CD4-positive, alpha-beta T cell (primary cell): ENCODE measurements around the gene FARP1. TPM values are rescaled to one million over a fixed set of nuclear protein-coding genes. Genes with fewer than 3 reads are reported as not detected.

ENCODE experiments used
- ATAC-seq: fragments of 200-7000 bp; cut with Tn5 transposase; one replicate; pipeline ENCODE4 v1.10.0; 2022; ENCODE audit warnings: mild to moderate bottlenecking; ENCODE audit not compliant: poor library complexity
- CTCF ChIA-PET: fragments of 350-600 bp; sonication (Branson Sonifier 250); formaldehyde crosslinking; loops from one replicate; lab custom pipeline; 2021; ENCODE audit warnings: antibody characterized with exemption, inconsistent platforms; lab: Charles Lee
- POLR2A ChIA-PET: fragments of 350-600 bp; sonication (Branson Sonifier 250); formaldehyde crosslinking; loops from one replicate; lab custom pipeline; 2021; ENCODE audit warnings: antibody characterized with exemption, inconsistent platforms; lab: Charles Lee
- DNase-seq, 14 experiments: peaks; one replicate each; pipeline ENCODE4 v3.0.0-alpha.2; 2013 to 2020; ENCODE audit warnings: mixed read lengths in 2 of 14
- H3K27ac ChIP-seq, 2 donors: one replicate each; pipeline versions ENCODE4 v1.5.1 to v1.7.0; 2013; ENCODE audit warnings: low read length in 2 of 2, low read depth in 1 of 2, mild to moderate bottlenecking in 1 of 2
- H3K27me3 ChIP-seq, 2 experiments: 1 replicate in 1 of 2; 2 replicates in 1 of 2; pipeline versions ENCODE4 v1.6.1 to v1.7.0; 2013; ENCODE audit warnings: low read length in 2 of 2, control low read depth in 1 of 2, mild to moderate bottlenecking in 1 of 2, moderate library complexity in 1 of 2; ENCODE audit not compliant: insufficient read depth in 2 of 2, control insufficient read depth in 1 of 2
- H3K36me3 ChIP-seq: one replicate; pipeline ENCODE4 v1.6.1; 2013; ENCODE audit warnings: low read length, control low read depth; ENCODE audit not compliant: insufficient read depth
- H3K4me1 ChIP-seq: one replicate; pipeline ENCODE4 v1.6.1; 2013; ENCODE audit warnings: low read length, control low read depth; ENCODE audit not compliant: insufficient read depth
- H3K4me3 ChIP-seq: one replicate; pipeline ENCODE4 v1.5.1; 2013; ENCODE audit warnings: mild to moderate bottlenecking, low read length, moderate library complexity
- H3K9me3 ChIP-seq, 2 experiments: 1 replicate in 1 of 2; 2 replicates in 1 of 2; pipeline versions ENCODE4 v1.6.1 to v1.7.0; 2013; ENCODE audit warnings: low read length in 2 of 2, mild to moderate bottlenecking in 2 of 2, control low read depth in 1 of 2, moderate library complexity in 1 of 2; ENCODE audit not compliant: control insufficient read depth in 1 of 2, insufficient read depth in 1 of 2
- H3K27ac Mint-ChIP-seq: one replicate; pipeline ENCODE4 v1.8.0; 2020; ENCODE audit warnings: mixed read lengths
- H3K27me3 Mint-ChIP-seq: one replicate; pipeline ENCODE4 v1.8.0; 2021; ENCODE audit warnings: mixed read lengths
- H3K36me3 Mint-ChIP-seq: one replicate; pipeline ENCODE4 v1.8.0; 2021; ENCODE audit warnings: low read depth, mixed read lengths
- H3K4me1 Mint-ChIP-seq: one replicate; pipeline ENCODE4 v1.8.0; 2021; ENCODE audit warnings: low read depth, mixed read lengths
- H3K4me3 Mint-ChIP-seq: one replicate; pipeline ENCODE4 v1.8.0; 2020; ENCODE audit warnings: mild to moderate bottlenecking, mixed read lengths
- H3K9me3 Mint-ChIP-seq: one replicate; pipeline ENCODE4 v1.8.0; 2020; ENCODE audit warnings: mixed read lengths
- CTCF ChIP-seq: fragments of 200-600 bp; IDR thresholded peaks from one replicate; pipeline ENCODE4 v1.8.0; 2022; ENCODE audit warnings: antibody characterized with exemption, mild to moderate bottlenecking
- intact Hi-C, 2 experiments: fragments of 100-400 bp; cut with DNase I in 1 of 2; cut with micrococcal nuclease in 1 of 2; formaldehyde crosslinking; loops; one replicate each; pipeline versions ENCODE4 v1.15.1 to v1.9.0; 2023 to 2025; cut with DNase I, micrococcal nuclease
- total RNA-seq, 174 experiments: library from RNA in 2 of 174; stranded (reverse) in 2 of 174; gene quantifications; one replicate each; pipeline ENCODE4 v1.2.3 and lab custom pipeline; 2021 to 2026

Gene FARP1
- total RNA-seq, 2 experiments from 2014 or later: 0.30 TPM; not detected in 1

- no peak overlapping the region for H3K27ac ChIP-seq
- DNase-seq (no peak), ATAC-seq (no peak)
- H3K27me3 ChIP-seq: no peaks in the 10 kb centered on the region
- peaks cover 87% of the 10 kb centered on the region for H3K36me3 Mint-ChIP-seq
- H3K4me1 Mint-ChIP-seq: peaks cover 34% of the 10 kb centered on the region
- peaks cover 69% of the 10 kb centered on the region for H3K36me3 ChIP-seq
- ChIA-PET CTCF (interaction anchor here (0.8 to 1.8 kb wide), 2 partner anchors 15 to 388 kb away, joined by 3 to 4 read pairs; no protein-coding TSS in a partner anchor), POLR2A (interaction anchor here (1.2 kb wide), 1 partner anchor 202 kb away, joined by 3 read pairs; no protein-coding TSS in a partner anchor)
- H3K4me3 Mint-ChIP-seq: no peak overlapping the region
- no peaks in the 10 kb centered on the region for H3K27me3 Mint-ChIP-seq
- H3K27ac Mint-ChIP-seq: peak overlapping the region; percentile 77
- intact Hi-C loops: no loop called here
- no peaks in the 10 kb centered on the region for H3K9me3 ChIP-seq
- H3K4me3 ChIP-seq: no peak overlapping the region
- no peaks in the 10 kb centered on the region for H3K9me3 Mint-ChIP-seq
- peaks cover 13% of the 10 kb centered on the region for H3K4me1 ChIP-seq
- TF ChIP-seq CTCF: no peak
These were observed 309.0 kb downstream of the FARP1 start for GRCh38 chr13:98451676-98452470.

GRCh38 chr13:98452851-98453843 lies 310.3 kb downstream of the FARP1 start:
- Mint-ChIP-seq H3K36me3 (peaks cover 88% of the 10 kb centered on the region), H3K4me3 (no peak overlapping the region), H3K27me3 (no peaks in the 10 kb centered on the region), H3K9me3 (no peaks in the 10 kb centered on the region), H3K4me1 (peaks cover 34% of the 10 kb centered on the region), H3K27ac (peak overlapping the region; percentile 77)
- peaks cover 76% of the 10 kb centered on the region for H3K36me3 ChIP-seq
- intact Hi-C loops: no loop called here
- no peak for DNase-seq
- no peak overlapping the region for H3K4me3 ChIP-seq
- ChIA-PET CTCF (no interaction called here), POLR2A (no interaction called here)
- H3K9me3 ChIP-seq: no peaks in the 10 kb centered on the region
- no peak for ATAC-seq
- H3K27me3 ChIP-seq: no peaks in the 10 kb centered on the region
- H3K4me1 ChIP-seq: peaks cover 13% of the 10 kb centered on the region
- TF ChIP-seq CTCF: no peak
- H3K27ac ChIP-seq: no peak overlapping the region

- H3K36me3 ChIP-seq: peaks cover 83% of the 10 kb centered on the region
- DNase-seq (no peak), ATAC-seq (no peak)
- no peak overlapping the region for H3K27ac ChIP-seq
- TF ChIP-seq CTCF: no peak
- ChIA-PET CTCF (interaction anchor here (1.6 to 3.5 kb wide), 2 partner anchors 9 to 198 kb away, joined by 4 to 15 read pairs; no protein-coding TSS in a partner anchor), POLR2A (no interaction called here)
- peaks cover 13% of the 10 kb centered on the region for H3K4me1 ChIP-seq
- intact Hi-C loops: no loop called here
- H3K9me3 Mint-ChIP-seq: no peaks in the 10 kb centered on the region
- no peak overlapping the region for H3K4me3 ChIP-seq
- peaks cover 89% of the 10 kb centered on the region for H3K36me3 Mint-ChIP-seq
- H3K27me3 Mint-ChIP-seq: no peaks in the 10 kb centered on the region
- H3K27ac Mint-ChIP-seq: peak overlapping the region; percentile 61
- H3K4me3 Mint-ChIP-seq: no peak overlapping the region
- no peaks in the 10 kb centered on the region for H3K27me3 ChIP-seq
- H3K9me3 ChIP-seq: no peaks in the 10 kb centered on the region
- H3K4me1 Mint-ChIP-seq: peaks cover 34% of the 10 kb centered on the region
These were observed 311.5 kb downstream of the FARP1 start for GRCh38 chr13:98454389-98454881.
